ENCODE data around the gene HES4.
"Not testable (repeated sequence)": the region's sequence is repeated elsewhere in the genome, so short reads cannot be mapped to it uniquely, and the experiment has no call there.

HES4 gene

GRCh38 chr1:1017397-1018320, 17.8 kb upstream of the HES4 start:
- not testable (repeated sequence) for DNase-seq

- DNase-seq, result no peak
Observed at GRCh38 chr1:1014799-1015681, 15.1 kb upstream of the HES4 start.

DNA sequence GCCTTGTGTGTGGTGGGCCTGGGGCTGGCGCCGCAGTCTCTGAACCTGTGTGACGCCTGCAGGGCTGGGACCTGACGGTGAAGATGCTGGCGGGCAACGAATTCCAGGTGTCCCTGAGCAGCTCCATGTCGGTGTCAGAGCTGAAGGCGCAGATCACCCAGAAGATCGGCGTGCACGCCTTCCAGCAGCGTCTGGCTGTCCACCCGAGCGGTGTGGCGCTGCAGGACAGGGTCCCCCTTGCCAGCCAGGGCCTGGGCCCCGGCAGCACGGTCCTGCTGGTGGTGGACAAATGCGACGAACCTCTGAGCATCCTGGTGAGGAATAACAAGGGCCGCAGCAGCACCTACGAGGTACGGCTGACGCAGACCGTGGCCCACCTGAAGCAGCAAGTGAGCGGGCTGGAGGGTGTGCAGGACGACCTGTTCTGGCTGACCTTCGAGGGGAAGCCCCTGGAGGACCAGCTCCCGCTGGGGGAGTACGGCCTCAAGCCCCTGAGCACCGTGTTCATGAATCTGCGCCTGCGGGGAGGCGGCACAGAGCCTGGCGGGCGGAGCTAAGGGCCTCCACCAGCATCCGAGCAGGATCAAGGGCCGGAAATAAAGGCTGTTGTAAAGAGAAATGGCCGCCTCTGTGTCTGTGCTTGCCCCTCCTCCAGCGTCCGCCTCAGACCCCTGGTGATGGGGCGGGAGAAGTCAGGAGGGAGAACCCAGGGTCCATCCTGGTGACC, 14.2 kb upstream of the HES4 start:
- peak in 1 of 2 donors; percentile 39 for DNase-seq

- peak; percentile 84 to 87 for DNase-seq
Observed at GRCh38 chr1:1013105-1013921, 13.4 kb upstream of the HES4 start, which contains the start of gene ISG15. TSS of gene ISG15 (plus strand) at chr1:1013497. CDS start at chr1:1013574, 77 bp downstream.

GRCh38 chr1:1012736-1013104, 12.8 kb upstream of the HES4 start:
- DNase-seq, result not testable (repeated sequence)

- no peak for DNase-seq
Observed at GRCh38 chr1:1011396-1011949, 11.6 kb upstream of the HES4 start.

- DNase-seq, result not testable (repeated sequence)
Observed at GRCh38 chr1:1010131-1010530, 10.2 kb upstream of the HES4 start.

DNA sequence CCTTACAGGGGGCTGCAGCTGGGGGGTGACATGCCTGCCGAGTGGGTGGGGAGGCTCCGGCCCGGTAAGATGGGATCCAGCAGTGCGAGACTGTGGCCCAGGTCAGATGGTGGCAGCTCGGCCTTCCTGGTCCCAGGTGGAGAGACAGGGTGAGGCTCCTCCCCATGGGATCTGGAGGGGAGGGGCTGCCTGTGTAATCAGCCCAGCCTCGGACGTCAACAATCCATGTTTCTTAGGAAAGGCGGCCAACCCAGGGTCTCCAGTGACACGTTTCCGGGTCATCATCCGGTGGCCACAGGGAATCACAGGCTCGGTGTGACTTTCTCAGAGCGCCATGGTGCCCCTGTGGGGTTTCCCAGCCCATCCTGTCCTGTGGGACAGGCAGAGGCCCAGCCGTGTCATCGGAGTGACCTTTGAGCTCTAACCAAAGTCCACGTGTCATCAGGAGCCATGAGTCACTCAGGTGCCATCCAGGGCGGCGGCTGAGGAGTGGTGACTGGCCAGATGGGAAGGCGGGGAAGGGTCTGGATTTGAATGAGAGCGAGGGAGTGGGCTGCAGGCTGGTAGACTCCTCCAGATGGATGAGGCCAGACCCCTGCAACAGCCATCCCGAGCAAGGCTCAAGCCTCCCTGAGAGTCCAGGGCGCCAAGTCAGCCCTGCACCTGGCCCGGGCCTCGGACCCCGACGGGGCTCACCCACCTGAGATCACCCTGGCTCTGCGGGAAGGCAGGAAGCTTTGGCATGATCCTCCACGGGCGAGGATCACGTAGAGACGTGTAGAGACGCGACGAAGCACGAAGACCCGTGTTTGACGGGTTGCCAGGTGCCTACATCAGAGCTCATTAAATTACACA, 6.6 kb upstream of the HES4 start:
- no peak for DNase-seq

DNA sequence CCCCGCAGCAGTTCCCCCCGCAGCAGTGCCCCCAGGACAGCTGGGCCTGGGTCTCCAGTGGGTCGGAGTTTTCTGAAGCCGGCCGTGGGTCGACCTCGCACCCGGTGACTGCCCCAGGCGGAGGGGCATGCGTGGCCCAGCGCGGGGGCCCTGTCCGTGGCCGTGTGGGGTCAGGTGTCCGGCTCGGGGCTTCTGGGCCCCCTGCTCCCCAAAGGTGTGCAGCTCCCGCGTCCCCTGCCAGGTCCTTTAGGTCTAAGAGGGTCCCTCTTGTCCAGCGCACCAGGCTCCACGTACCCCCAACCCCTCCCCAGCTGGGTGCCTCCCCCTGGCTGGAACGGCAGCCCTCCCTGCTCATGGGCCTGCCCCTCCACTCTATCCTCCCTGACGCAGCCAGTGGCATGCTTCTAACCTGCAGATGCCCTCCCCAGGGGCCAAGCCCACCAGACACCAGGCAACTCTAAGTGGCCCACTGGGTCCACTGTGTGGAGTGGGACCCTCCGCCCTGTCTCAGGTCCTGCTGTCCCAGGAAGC, 5.9 kb upstream of the HES4 start:
- DNase-seq, result no peak

GRCh38 chr1:1004780-1005697, 5.1 kb upstream of the HES4 start:
- DNase-seq, result no peak

DNA sequence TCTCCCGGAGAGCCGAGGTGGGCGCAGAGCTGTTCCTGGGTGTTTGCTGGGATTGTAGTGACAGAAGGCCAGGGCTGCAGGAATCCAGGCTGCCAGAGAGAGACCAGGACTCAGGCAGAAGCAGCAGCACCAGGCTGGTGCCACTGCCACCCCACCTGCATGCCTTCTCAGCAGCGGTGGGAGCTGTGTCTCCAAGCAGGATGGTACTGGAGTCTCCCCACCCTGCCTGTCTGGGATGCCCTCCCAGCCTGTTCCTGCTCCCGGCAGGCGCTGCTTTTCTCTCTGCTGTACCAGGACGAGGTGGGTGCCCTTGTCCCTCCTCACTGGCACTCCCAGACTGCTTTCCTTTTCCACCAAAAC, 4.5 kb upstream of the HES4 start:
- no peak for DNase-seq

GRCh38 chr1:1003618-1004419, 3.9 kb upstream of the HES4 start:
- DNase-seq, result no peak

- no peak for DNase-seq
Observed at GRCh38 chr1:1001057-1001783, 1.3 kb upstream of the HES4 start.

- peak; percentile 67 to 75 for DNase-seq
Observed at GRCh38 chr1:1000357-1001056, 610 bp upstream of the HES4 start.

DNA sequence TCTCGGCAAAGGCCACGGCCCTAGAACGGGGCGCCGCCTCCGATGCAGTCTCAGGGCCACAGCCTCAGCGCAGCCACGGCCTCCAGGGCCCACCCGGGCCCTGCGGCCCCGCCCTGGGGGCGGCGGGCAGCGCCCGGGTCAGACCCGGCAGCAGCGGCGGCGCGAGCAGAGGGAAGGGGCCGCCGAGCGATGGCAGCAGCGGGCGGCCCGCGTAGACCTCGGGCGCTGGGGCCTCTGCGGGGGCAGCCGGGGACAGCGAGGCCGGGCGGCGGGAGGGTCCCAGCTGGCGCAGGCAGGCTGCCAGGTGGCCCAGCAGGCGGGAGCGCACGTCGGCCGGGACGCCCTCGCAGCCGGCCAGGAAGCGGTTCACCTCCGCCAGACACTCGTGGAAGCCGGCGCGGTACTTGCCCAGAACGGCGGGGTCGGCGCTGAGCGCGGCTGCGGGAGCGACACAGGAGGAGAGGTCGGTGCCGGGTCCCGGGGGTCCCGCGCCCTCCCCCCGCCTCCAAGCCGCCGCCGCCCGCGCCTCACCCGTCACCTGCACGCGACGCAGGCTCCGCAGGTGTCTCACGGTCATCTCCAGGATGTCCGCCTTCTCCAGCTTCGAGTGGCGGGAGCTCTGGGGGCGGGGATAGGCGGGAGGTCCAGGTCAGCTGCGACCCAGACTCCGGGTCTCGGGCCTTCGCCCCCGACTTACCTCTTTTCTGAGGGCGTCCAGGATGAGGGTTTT, 737 bp downstream of the HES4 start:
- no peak for DNase-seq

DNA sequence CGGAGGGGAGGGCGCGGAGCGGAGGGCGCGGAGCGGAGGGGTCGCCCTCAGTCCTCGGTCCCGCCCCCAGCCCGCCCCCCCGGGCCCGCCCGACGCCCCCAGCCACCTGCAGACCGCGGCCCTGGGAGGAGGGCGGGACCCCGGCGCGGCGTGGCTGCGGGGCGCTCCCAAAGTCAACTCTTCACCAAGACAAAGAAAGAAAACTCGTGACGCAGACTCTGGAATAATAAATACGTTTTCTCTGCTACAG, 1.2 kb downstream of the HES4 start:
- DNase-seq, result no peak

All from stimulated activated CD4-positive, alpha-beta T cell treated with anti-CD3 and anti-CD28 coated beads, Interleukin-2, amount 100 ng/mL, for 24 hours (primary cell).